Uterus (tissue), 4 donors: ENCODE measurements around the gene SLC17A7. TPM values are rescaled to one million over a fixed set of nuclear protein-coding genes. Genes with fewer than 3 reads are reported as not detected.
A peak's percentile ranks its signal among the peaks of the same experiment; 100 is the strongest.

Experiments used
- DNase-seq, 2 donors: peaks; one replicate each; pipeline ENCODE4 v3.0.0-alpha.2; 2019 to 2020
- H3K27ac ChIP-seq, 2 donors: fragments of 200-600 bp; sonication (generic); 1 replicate in 1 of 2; 2 replicates in 1 of 2; pipeline ENCODE4 v1.5.1; 2016 to 2018
- H3K27me3 ChIP-seq, 2 donors: fragments of 200-600 bp; sonication (generic); one replicate each; pipeline ENCODE4 v1.5.1; 2018 to 2019; ENCODE audit warnings: control low read depth in 1 of 2
- H3K36me3 ChIP-seq, 2 donors: fragments of 200-600 bp; sonication (generic); one replicate each; pipeline ENCODE4 v1.5.1; 2019; ENCODE audit warnings: control low read depth in 1 of 2
- H3K4me1 ChIP-seq, 2 donors: fragments of 200-600 bp; sonication (generic); one replicate each; pipeline ENCODE4 v1.5.1; 2018 to 2019; ENCODE audit warnings: control low read depth in 1 of 2
- H3K4me3 ChIP-seq, 2 donors: fragments of 200-600 bp; sonication (generic); 1 replicate in 1 of 2; 2 replicates in 1 of 2; pipeline ENCODE4 v1.5.1; 2018 to 2019; ENCODE audit warnings: mild to moderate bottlenecking in 1 of 2
- H3K9me3 ChIP-seq, 2 donors: fragments of 200-600 bp; sonication (generic); one replicate each; pipeline ENCODE4 v1.5.1; 2019; ENCODE audit warnings: control low read depth in 1 of 2
- CTCF ChIP-seq, 4 experiments: fragments of 200-600 bp in 2 of 4; fragments of 450-650 bp in 2 of 4; sonication (generic) in 2 of 4; IDR thresholded peaks; one replicate each; pipeline ENCODE4 v1.5.1; 2016 to 2019; ENCODE audit warnings: antibody characterized with exemption in 4 of 4, mild to moderate bottlenecking in 2 of 4, moderate library complexity in 1 of 4
- POLR2A ChIP-seq, 2 donors: fragments of 450-650 bp; IDR thresholded peaks; one replicate each; pipeline ENCODE4 v1.6.1; 2016; ENCODE audit warnings: antibody characterized with exemption in 2 of 2, mild to moderate bottlenecking in 1 of 2, moderate library complexity in 1 of 2
- intact Hi-C: fragments of 100-400 bp; cut with DNase I; formaldehyde crosslinking; loops from one replicate; pipeline ENCODE4 v1.15.1; 2023; ENCODE audit warnings: low total_unique reads
- total RNA-seq, 4 donors: library from RNA; depleted of rRNA in 3 of 4; stranded (reverse); fragments of >200 nt in 3 of 4; gene quantifications; one replicate each; pipeline versions ENCODE4 v1.1.0 to v1.2.4, GENCODE V29; 2014 to 2023
- donor health status: DM: yes; HTN: yes; CAD: no.

The SLC17A7 gene
- total RNA-seq, 4 donors from 2014 or later, result 1.3 to 5.6 (median 1.9) TPM; not detected in 1

- Histone ChIP-seq H3K4me3 (no peak overlapping the region), H3K4me1 (no peaks in the 10 kb centered on the region)
- intact Hi-C loops, result no loop called here
These were observed 45.5 kb downstream of the SLC17A7 start for GRCh38 chr19:49395581-49396407.

GRCh38 chr19:49393881-49394280 is 47.4 kb downstream of the SLC17A7 start:
- no peak overlapping the region for H3K4me3 ChIP-seq
- no peaks in the 10 kb centered on the region for H3K36me3 ChIP-seq
- H3K9me3 ChIP-seq, result no peaks in the 10 kb centered on the region
- no peaks in the 10 kb centered on the region for H3K27me3 ChIP-seq
- intact Hi-C loops, result no loop called here
- DNase-seq, result no peak
- H3K4me1 ChIP-seq, result no peaks in the 10 kb centered on the region
- no peak for TF ChIP-seq CTCF (IDR thresholded peaks at IDR 0.05)
- no peak for TF ChIP-seq POLR2A (IDR thresholded peaks at IDR 0.05)
- H3K27ac ChIP-seq, result no peak overlapping the region

More at GRCh38 chr19:49395581-49396407, 45.5 kb downstream of the SLC17A7 start:
- DNase-seq, result no peak
- H3K36me3 ChIP-seq, result no peaks in the 10 kb centered on the region
- no peak overlapping the region for H3K27ac ChIP-seq
- TF ChIP-seq POLR2A (IDR thresholded peaks at IDR 0.05), result no peak
- no peak for TF ChIP-seq CTCF (IDR thresholded peaks at IDR 0.05)
- no peaks in the 10 kb centered on the region for H3K27me3 ChIP-seq
- no peaks in the 10 kb centered on the region for H3K9me3 ChIP-seq

DNA sequence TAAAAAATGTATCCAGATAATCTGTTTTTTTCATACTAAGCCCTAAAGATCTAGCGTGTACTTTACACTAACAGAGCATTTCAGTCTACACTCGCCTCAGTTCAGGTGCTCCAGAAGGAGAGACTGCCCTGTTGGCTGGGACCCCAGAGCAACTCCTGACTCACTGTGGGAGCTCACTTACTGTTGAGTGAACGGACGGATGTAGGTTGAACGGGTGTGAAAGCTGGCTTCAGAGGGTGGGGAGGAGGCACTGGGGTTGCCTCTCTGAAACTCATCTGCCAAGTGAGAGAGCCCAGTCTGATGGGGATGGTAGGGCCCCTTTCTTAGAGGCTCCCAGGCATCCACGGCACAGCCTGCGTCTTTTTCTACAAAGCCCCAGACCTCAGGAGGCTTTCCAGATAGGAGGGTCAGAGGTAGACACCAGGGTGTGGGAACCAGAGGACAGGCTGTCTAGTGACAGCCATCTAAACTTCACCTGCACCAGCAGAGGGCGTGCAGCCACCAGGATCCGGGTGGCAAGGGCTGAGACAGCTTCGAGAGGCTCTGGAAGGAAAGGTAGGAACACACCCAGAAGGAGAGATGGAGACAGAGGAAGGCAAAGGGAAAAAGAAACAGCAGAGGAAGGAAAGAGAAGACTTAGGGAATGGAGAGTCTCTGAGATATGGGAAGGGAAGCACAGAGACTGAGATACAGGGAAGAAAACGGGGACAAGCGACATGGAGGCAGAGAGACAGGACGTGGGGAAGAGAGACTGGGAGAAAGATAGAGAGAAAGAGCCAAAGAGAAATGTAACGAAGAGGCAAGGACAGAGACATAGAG is 49.5 kb downstream of the SLC17A7 start:
- peak; percentile 64 to 75 for DNase-seq
- Histone ChIP-seq H3K4me1 (no peaks in the 10 kb centered on the region), H3K27ac (no peak overlapping the region), H3K4me3 (no peak overlapping the region), H3K36me3 (no peaks in the 10 kb centered on the region), H3K27me3 (no peaks in the 10 kb centered on the region), H3K9me3 (no peaks in the 10 kb centered on the region)
- intact Hi-C loops, result no loop called here
- TF ChIP-seq POLR2A (IDR thresholded peaks at IDR 0.05) (no peak), CTCF (IDR thresholded peaks at IDR 0.05) (peak; percentile 60 to 86 (median 77))

DNA sequence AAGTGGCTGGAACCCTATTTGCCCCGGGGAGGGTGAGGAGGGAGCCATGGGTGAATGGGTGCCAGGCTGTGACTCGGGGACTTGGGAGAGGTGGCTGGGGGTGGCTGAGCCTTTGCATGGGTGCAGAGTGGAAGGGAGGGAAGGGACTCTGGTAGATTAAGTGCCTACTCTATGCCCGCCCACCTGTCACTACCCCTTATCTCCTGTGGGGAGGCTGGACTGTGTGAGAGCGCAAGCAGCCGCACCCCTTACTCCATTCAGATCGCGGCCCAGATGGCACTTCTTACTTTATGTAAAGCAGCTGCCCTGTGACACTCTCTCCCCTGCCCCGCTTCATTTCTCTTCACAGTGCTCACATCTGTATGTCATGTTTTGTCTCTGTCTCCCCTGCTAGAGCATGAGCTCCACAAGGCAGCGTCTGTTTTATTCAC is 50.4 kb downstream of the SLC17A7 start:
- no peaks in the 10 kb centered on the region for H3K27me3 ChIP-seq
- TF ChIP-seq CTCF (IDR thresholded peaks at IDR 0.05) (no peak), POLR2A (IDR thresholded peaks at IDR 0.05) (no peak)
- intact Hi-C loops, result no loop called here

More for the DNA sequence above, 50.4 kb downstream of the SLC17A7 start:
- no peak for DNase-seq
- H3K27ac ChIP-seq, result no peak overlapping the region
- no peaks in the 10 kb centered on the region for H3K36me3 ChIP-seq
- no peaks in the 10 kb centered on the region for H3K9me3 ChIP-seq
- no peak overlapping the region for H3K4me3 ChIP-seq
- H3K4me1 ChIP-seq, result no peaks in the 10 kb centered on the region
